Panc1 (cell line): Measurements from ENCODE around the gene ACTRT2. TPM values are rescaled to one million over a fixed set of nuclear protein-coding genes. Genes with fewer than 3 reads are reported as not detected.

Experiments used
- ATAC-seq: fragments of 200-7000 bp; cut with Tn5 transposase; 2 replicates; pipeline ENCODE4 v1.9.1; 2020; ENCODE audit warnings: mild to moderate bottlenecking, moderate library complexity
- BruUV-seq: library from RNA; stranded (reverse); fragments of 400-500 nt; replicated peaks from 2 replicates; lab custom pipeline; 2021; lab: Mats Ljungman, UMichigan
- CTCF ChIA-PET: fragments of 300-600 bp; sonication (Branson Sonifier 250); formaldehyde crosslinking; loops from one replicate; lab custom pipeline; 2022; ENCODE audit warnings: antibody characterized with exemption; lab: Charles Lee
- POLR2A ChIA-PET: fragments of 300-600 bp; sonication (Branson Sonifier 250); formaldehyde crosslinking; loops from one replicate; lab custom pipeline; 2022; ENCODE audit warnings: antibody characterized with exemption; lab: Charles Lee
- DNase-seq: peaks from one replicate; pipeline ENCODE4 v3.0.0-alpha.2; 2010; ENCODE audit warnings: low read depth, low spot score
- H3K27ac ChIP-seq: 2 replicates; pipeline ENCODE4 v1.5.1; 2011; ENCODE audit warnings: mild to moderate bottlenecking, low read length, inconsistent platforms
- H3K27me3 ChIP-seq: fragments of 200-500 bp; sonication (Bioruptor generic); 2 replicates; pipeline ENCODE4 v1.6.0; 2014; ENCODE audit warnings: low read length, inconsistent platforms; ENCODE audit not compliant: control insufficient read depth, insufficient read depth
- H3K36me3 ChIP-seq: fragments of 200-500 bp; sonication (Bioruptor generic); 2 replicates; pipeline ENCODE4 v1.5.1; 2014; ENCODE audit warnings: inconsistent platforms, mild to moderate bottlenecking, low read length, moderate library complexity; ENCODE audit not compliant: control insufficient read depth, insufficient read depth
- H3K4me1 ChIP-seq: 2 replicates; pipeline ENCODE4 v1.5.1; 2011; ENCODE audit warnings: inconsistent platforms, mild to moderate bottlenecking, low read length, moderate library complexity; ENCODE audit not compliant: control insufficient read depth, insufficient read depth
- H3K4me3 ChIP-seq, 2 experiments: 2 replicates each; pipeline ENCODE4 v1.5.1; 2011 to 2012; ENCODE audit warnings: low read depth in 2 of 2, low read length in 2 of 2, mild to moderate bottlenecking in 2 of 2, inconsistent platforms in 1 of 2, moderate library complexity in 1 of 2
- H3K9me3 ChIP-seq: fragments of 200-500 bp; sonication (Bioruptor generic); 2 replicates; pipeline ENCODE4 v1.5.1; 2014; ENCODE audit warnings: low read depth, mild to moderate bottlenecking, inconsistent platforms, low read length, moderate library complexity; ENCODE audit not compliant: control insufficient read depth, insufficient read depth
- POLR2AphosphoS5 ChIP-seq: IDR thresholded peaks from 2 replicates; pipeline ENCODE4 v1.6.1; 2012; ENCODE audit warnings: mild to moderate bottlenecking, low read depth, low read length, moderate library complexity
- SIN3A ChIP-seq: IDR thresholded peaks from 2 replicates; pipeline ENCODE4 v1.6.1; 2012; ENCODE audit warnings: low read depth, mild to moderate bottlenecking, low read length, moderate library complexity, borderline replicate concordance; ENCODE audit not compliant: insufficient read depth
- TCF7L2 ChIP-seq: IDR thresholded peaks from 2 replicates; pipeline ENCODE4 v1.6.1; 2011; ENCODE audit warnings: mild to moderate bottlenecking, low read depth, low read length, inconsistent platforms
- in situ Hi-C: cut with HindIII; loops from 2 replicates; pipeline ENCODE4 v1.10.0; 2016; ENCODE audit warnings: low sequenced_read_pairs, low pct_unique_long_range_greater_than_20kb
- intact Hi-C: fragments of 100-400 bp; cut with micrococcal nuclease; formaldehyde crosslinking; loops from one replicate; pipeline ENCODE4 v1.10.0; 2022; ENCODE audit not compliant: unreplicated experiment
- total RNA-seq: library from RNA; stranded (reverse); gene quantifications from one replicate; pipeline ENCODE4 v1.2.1, GENCODE V29; 2021; ENCODE audit not compliant: unreplicated experiment
- TF ChIP-seq, protein P1 (sequence below): fragments of 450-650 bp; IDR thresholded peaks from 2 replicates; pipeline ENCODE4 v1.5.1; 2017; ENCODE audit warnings: mild to moderate bottlenecking
- TF ChIP-seq, protein P2 (sequence below), 2 experiments: IDR thresholded peaks; 2 replicates each; pipeline ENCODE4 v1.6.1; 2011 to 2012; ENCODE audit warnings: low read depth in 2 of 2, control low read depth in 1 of 2, low read length in 1 of 2, mild to moderate bottlenecking in 1 of 2, moderate library complexity in 1 of 2; ENCODE audit not compliant: insufficient read depth in 1 of 2

Gene ACTRT2
- total RNA-seq, 1 experiment from 2014 or later, result not detected

DNA sequence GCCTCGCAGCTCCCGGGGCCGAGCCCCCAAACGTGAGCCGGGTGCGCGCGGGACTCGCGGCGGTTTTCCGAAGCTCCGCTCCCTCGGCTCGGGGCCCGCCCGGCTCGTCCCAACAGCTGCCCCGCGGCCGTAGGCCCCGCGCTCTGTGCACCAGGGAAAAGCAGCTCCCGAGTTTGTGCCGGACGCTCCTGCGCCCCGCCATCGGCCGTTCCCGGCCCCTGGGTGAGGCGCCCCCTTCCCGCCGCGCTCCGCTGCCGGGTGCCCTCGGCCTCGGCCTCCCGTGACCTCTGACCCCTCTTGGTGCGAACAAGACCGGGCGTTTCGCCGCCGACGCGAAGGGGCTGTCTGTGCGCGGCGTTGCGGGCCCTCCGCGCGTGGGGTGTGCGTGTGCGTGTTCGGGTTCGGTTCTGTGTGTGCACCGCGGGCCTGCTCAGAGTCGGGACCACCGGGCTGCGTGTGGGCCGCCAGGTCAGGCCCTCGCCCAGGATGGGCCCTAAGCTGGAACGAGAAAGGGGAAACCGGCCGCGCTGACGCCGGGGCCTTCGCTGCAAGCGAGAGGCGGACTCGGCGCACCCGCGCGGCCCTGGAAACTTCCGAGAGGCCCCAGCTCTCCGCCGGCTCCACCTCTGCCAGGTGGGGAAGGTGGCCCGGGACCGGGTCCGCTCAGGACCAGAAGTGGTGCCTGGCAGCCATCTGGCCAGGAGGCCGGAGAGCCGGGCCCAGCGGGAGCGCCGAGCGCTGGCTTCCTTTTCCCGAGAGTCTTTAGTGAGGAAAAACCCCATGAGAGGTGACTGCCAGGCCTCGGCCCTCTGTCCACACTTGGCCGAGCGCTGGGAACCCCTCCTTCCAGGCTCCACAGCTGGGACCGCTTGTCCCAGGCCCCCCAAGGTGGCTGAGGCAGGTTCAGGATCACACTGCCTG, 49.6 kb downstream of the ACTRT2 start:
- no TSS peak for BruUV-seq
- in situ Hi-C loops, result no loop called here
- Histone ChIP-seq H3K9me3 (no peaks in the 10 kb centered on the region), H3K27ac (peak overlapping the region; percentile 97), H3K36me3 (no peaks in the 10 kb centered on the region; the same call in 1 of the 2 replicates), H3K4me1 (peaks cover 46% of the 10 kb centered on the region), H3K4me3 (peak overlapping the region; percentile 48 to 60), H3K27me3 (no peaks in the 10 kb centered on the region)
- DNase-seq, result no peak
- no peak for ATAC-seq
- ChIA-PET POLR2A (no interaction called here), CTCF (no interaction called here)
- TF ChIP-seq, protein P1, sequence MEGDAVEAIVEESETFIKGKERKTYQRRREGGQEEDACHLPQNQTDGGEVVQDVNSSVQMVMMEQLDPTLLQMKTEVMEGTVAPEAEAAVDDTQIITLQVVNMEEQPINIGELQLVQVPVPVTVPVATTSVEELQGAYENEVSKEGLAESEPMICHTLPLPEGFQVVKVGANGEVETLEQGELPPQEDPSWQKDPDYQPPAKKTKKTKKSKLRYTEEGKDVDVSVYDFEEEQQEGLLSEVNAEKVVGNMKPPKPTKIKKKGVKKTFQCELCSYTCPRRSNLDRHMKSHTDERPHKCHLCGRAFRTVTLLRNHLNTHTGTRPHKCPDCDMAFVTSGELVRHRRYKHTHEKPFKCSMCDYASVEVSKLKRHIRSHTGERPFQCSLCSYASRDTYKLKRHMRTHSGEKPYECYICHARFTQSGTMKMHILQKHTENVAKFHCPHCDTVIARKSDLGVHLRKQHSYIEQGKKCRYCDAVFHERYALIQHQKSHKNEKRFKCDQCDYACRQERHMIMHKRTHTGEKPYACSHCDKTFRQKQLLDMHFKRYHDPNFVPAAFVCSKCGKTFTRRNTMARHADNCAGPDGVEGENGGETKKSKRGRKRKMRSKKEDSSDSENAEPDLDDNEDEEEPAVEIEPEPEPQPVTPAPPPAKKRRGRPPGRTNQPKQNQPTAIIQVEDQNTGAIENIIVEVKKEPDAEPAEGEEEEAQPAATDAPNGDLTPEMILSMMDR, result no peak
- TF ChIP-seq POLR2AphosphoS5 (no peak), TCF7L2 (no peak), SIN3A (no peak)
- TF ChIP-seq, protein P2, sequence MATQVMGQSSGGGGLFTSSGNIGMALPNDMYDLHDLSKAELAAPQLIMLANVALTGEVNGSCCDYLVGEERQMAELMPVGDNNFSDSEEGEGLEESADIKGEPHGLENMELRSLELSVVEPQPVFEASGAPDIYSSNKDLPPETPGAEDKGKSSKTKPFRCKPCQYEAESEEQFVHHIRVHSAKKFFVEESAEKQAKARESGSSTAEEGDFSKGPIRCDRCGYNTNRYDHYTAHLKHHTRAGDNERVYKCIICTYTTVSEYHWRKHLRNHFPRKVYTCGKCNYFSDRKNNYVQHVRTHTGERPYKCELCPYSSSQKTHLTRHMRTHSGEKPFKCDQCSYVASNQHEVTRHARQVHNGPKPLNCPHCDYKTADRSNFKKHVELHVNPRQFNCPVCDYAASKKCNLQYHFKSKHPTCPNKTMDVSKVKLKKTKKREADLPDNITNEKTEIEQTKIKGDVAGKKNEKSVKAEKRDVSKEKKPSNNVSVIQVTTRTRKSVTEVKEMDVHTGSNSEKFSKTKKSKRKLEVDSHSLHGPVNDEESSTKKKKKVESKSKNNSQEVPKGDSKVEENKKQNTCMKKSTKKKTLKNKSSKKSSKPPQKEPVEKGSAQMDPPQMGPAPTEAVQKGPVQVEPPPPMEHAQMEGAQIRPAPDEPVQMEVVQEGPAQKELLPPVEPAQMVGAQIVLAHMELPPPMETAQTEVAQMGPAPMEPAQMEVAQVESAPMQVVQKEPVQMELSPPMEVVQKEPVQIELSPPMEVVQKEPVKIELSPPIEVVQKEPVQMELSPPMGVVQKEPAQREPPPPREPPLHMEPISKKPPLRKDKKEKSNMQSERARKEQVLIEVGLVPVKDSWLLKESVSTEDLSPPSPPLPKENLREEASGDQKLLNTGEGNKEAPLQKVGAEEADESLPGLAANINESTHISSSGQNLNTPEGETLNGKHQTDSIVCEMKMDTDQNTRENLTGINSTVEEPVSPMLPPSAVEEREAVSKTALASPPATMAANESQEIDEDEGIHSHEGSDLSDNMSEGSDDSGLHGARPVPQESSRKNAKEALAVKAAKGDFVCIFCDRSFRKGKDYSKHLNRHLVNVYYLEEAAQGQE (IDR thresholded peaks at IDR 0.05; ENCODE audit: insufficient read depth in 1 of 2, low read depth in 2 of 2, low read length in 1 of 2), result no peak
- intact Hi-C loops, result no loop called here

DNA sequence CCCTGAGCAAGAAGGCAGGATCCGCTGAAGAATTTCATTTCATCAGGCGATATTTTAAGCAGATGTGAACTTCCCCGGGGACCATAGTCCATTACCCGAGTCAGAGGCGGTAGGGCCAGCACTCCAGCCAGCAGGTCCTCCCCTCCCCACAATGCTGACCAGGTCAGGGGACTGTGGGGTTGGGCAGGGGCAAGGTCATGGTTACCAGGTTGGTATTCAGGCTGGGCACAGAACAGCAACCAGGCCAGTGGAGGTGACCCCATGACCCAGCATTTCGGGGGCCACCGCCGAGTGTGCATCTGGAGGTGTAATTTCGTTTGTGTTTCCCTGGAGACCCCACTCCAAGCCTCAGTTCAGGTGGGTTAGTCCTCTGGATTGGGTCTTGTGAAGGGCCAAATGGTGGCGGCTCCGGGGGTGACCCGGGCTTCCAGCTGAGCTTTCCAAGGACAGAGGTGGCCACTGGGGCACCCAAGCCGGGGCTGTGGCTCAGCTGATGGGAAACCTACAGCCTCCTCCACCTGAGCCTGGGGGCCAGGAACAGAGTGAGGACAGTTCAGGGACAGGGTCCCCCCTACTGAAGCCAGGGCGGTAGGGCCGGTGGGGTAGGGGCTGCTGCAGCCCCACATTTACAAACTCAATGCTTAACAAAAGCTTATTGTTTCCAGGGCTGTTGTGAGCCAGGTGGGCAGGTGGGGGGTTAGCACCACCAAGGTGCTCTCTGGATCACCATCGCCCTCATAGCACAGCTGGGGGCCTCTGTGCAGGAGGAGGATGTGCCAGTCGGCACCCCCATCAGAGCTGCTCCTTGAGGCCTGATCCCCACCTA, 50.5 kb downstream of the ACTRT2 start:
- POLR2A ChIA-PET, result no interaction called here
- peak; percentile 3 for ATAC-seq
- no peaks in the 10 kb centered on the region for H3K27me3 ChIP-seq
- CTCF ChIA-PET, result no interaction called here
- peaks cover 46% of the 10 kb centered on the region for H3K4me1 ChIP-seq
- intact Hi-C loops, result no loop called here
- TSS peak; percentile 25 for BruUV-seq
- H3K36me3 ChIP-seq, result no peaks in the 10 kb centered on the region; the same call in 1 of the 2 replicates
- no peaks in the 10 kb centered on the region for H3K9me3 ChIP-seq
- no peak for DNase-seq
- peak overlapping the region; percentile 48 to 60 for H3K4me3 ChIP-seq
- peak overlapping the region; percentile 97 for H3K27ac ChIP-seq
- TF ChIP-seq SIN3A, result no peak
- in situ Hi-C loops, result no loop called here

Other genes starting within 250 kb of the ACTRT2 start
- gene TTC34, start 219.8 kb upstream of the ACTRT2 start, total RNA-seq, result 1.5 TPM
- gene PRDM16, start 47.7 kb downstream of the ACTRT2 start, total RNA-seq, result 22.3 TPM